HCT116 (cell line): Measurements from ENCODE around the gene TRIM38. TPM values are rescaled to one million over a fixed set of nuclear protein-coding genes. Genes with fewer than 3 reads are reported as not detected.

Source experiments
- ATAC-seq: fragments of 200-7000 bp; cut with Tn5 transposase; 2 replicates; pipeline ENCODE4 v1.9.1; 2020; ENCODE audit warnings: mild to moderate bottlenecking, moderate library complexity
- BruUV-seq: library from RNA; stranded (reverse); fragments of 400-500 nt; replicated peaks from 2 replicates; lab custom pipeline; 2021; lab: Mats Ljungman, UMichigan
- CTCF ChIA-PET: fragments of 300-600 bp; sonication (Branson Sonifier 250); formaldehyde crosslinking; loops from one replicate; lab custom pipeline; 2021; ENCODE audit warnings: antibody characterized with exemption; lab: Charles Lee
- POLR2A ChIA-PET: fragments of 300-600, 350-600 bp; sonication (Branson Sonifier 250); formaldehyde crosslinking; loops from one replicate; lab custom pipeline; 2021; ENCODE audit warnings: antibody characterized with exemption; lab: Charles Lee
- RAD21 ChIA-PET, 2 experiments: fragments of 300-600 bp; sonication (Branson Sonifier 250); formaldehyde crosslinking; loops; one replicate each; lab custom pipeline; 2023; ENCODE audit warnings: low total read pairs in 2 of 2; ENCODE audit not compliant: uncharacterized antibody in 2 of 2, unreplicated experiment in 2 of 2, low non-redundant PET in 1 of 2; lab: Charles Lee
- DNase-seq: peaks from one replicate; pipeline ENCODE4 v3.0.0-alpha.2; 2010; ENCODE audit warnings: low read depth, low spot score
- H2AFZ ChIP-seq: fragments of 200-600 bp; shearing (Covaris generic), sonication (generic); 2 replicates; pipeline ENCODE4 v1.6.1; 2017; ENCODE audit warnings: low read depth, mixed run types, mixed read lengths, antibody characterized with exemption, low read length; ENCODE audit not compliant: poor library complexity, severe bottlenecking
- H3K27ac ChIP-seq: 2 replicates; pipeline ENCODE4 v1.5.1; 2012; ENCODE audit warnings: low read depth, low read length
- H3K27me3 ChIP-seq: fragments of 200-600 bp; sonication (generic); 2 replicates; pipeline ENCODE4 v1.6.1; 2016; ENCODE audit warnings: mixed run types, low read length, mixed read lengths; ENCODE audit not compliant: insufficient read depth
- H3K36me3 ChIP-seq, 2 experiments: fragments of 200-500 bp in 1 of 2; fragments of 200-600 bp in 1 of 2; sonication (Bioruptor generic) in 1 of 2; sonication (generic) in 1 of 2; 2 replicates each; pipeline versions ENCODE4 v1.5.1 to v1.6.1; 2014 to 2016; ENCODE audit warnings: low read length in 2 of 2, inconsistent platforms in 1 of 2, mixed read lengths in 1 of 2, mixed run types in 1 of 2; ENCODE audit not compliant: insufficient read depth in 2 of 2, control insufficient read depth in 1 of 2
- H3K4me1 ChIP-seq, 2 experiments: fragments of 200-600 bp in 1 of 2; sonication (generic) in 1 of 2; 2 replicates each; pipeline versions ENCODE4 v1.5.1 to v1.6.1; 2012 to 2017; ENCODE audit warnings: low read length in 2 of 2, inconsistent platforms in 1 of 2, mild to moderate bottlenecking in 1 of 2, mixed read lengths in 1 of 2, mixed run types in 1 of 2, moderate library complexity in 1 of 2; ENCODE audit not compliant: insufficient read depth in 2 of 2, control insufficient read depth in 1 of 2
- H3K4me2 ChIP-seq: fragments of 200-600 bp; sonication (generic); 2 replicates; pipeline ENCODE4 v1.6.1; 2017; ENCODE audit warnings: mixed run types, low read length, mixed read lengths
- H3K4me3 ChIP-seq, 2 experiments: fragments of 200-600 bp in 1 of 2; sonication (generic) in 1 of 2; replicated peaks in 1 of 2; 2 replicates each; pipeline ENCODE4 v1.5.1; 2011 to 2016; ENCODE audit warnings: low read length in 2 of 2, control low read depth in 1 of 2, low read depth in 1 of 2, mild to moderate bottlenecking in 1 of 2, mixed read lengths in 1 of 2, mixed run types in 1 of 2
- H3K79me2 ChIP-seq: fragments of 200-600 bp; sonication (generic); 2 replicates; pipeline ENCODE4 v1.6.1; 2017; ENCODE audit warnings: mild to moderate bottlenecking, mixed run types, low read length, moderate library complexity, mixed read lengths; ENCODE audit not compliant: insufficient read depth
- H3K9ac ChIP-seq: fragments of 200-600 bp; sonication (generic); 2 replicates; pipeline ENCODE4 v1.6.1; 2016; ENCODE audit warnings: low read length, mixed read lengths
- H3K9me2 ChIP-seq: fragments of 200-600 bp; sonication (generic), shearing (Covaris generic); 2 replicates; pipeline ENCODE4 v1.6.1; 2017; ENCODE audit warnings: mixed run types, mild to moderate bottlenecking, moderate library complexity; ENCODE audit not compliant: insufficient read depth
- H3K9me3 ChIP-seq, 2 experiments: fragments of 200-500 bp in 1 of 2; fragments of 200-600 bp in 1 of 2; sonication (Bioruptor generic) in 1 of 2; sonication (generic) in 1 of 2; 2 replicates each; pipeline ENCODE4 v1.6.1; 2014 to 2017; ENCODE audit warnings: low read length in 2 of 2, mixed read lengths in 2 of 2, inconsistent platforms in 1 of 2, low read depth in 1 of 2, mild to moderate bottlenecking in 1 of 2, mixed run types in 1 of 2, moderate library complexity in 1 of 2; ENCODE audit not compliant: control insufficient read depth in 1 of 2, insufficient read depth in 1 of 2
- H4K20me1 ChIP-seq: fragments of 200-600 bp; sonication (generic), shearing (Covaris generic); 2 replicates; pipeline ENCODE4 v1.6.1; 2017; ENCODE audit warnings: mixed run types, mild to moderate bottlenecking, moderate library complexity; ENCODE audit not compliant: insufficient read depth
- CBX3 ChIP-seq: IDR thresholded peaks from 2 replicates; pipeline ENCODE4 v1.6.1; 2012; ENCODE audit warnings: low read depth
- EGR1 ChIP-seq: IDR thresholded peaks from 2 replicates; pipeline ENCODE4 v1.6.1; 2012; ENCODE audit warnings: low read depth
- ELF1 ChIP-seq: IDR thresholded peaks from 2 replicates; pipeline ENCODE4 v1.6.1; 2012; ENCODE audit warnings: low read depth, borderline replicate concordance
- FOSL1 ChIP-seq: IDR thresholded peaks from 2 replicates; pipeline ENCODE4 v1.6.1; 2012; ENCODE audit warnings: low read depth
- JUND ChIP-seq: IDR thresholded peaks from 2 replicates; pipeline ENCODE4 v1.6.1; 2012
- POLR2A ChIP-seq: IDR thresholded peaks from 2 replicates; pipeline ENCODE4 v1.7.0; 2011; ENCODE audit warnings: borderline replicate concordance; ENCODE audit not compliant: insufficient read depth, insufficient read length; ENCODE audit errors: extremely low read depth
- POLR2AphosphoS5 ChIP-seq: IDR thresholded peaks from 2 replicates; pipeline ENCODE4 v1.6.1; 2011; ENCODE audit warnings: mild to moderate bottlenecking, low read depth, low read length, moderate library complexity
- RAD21 ChIP-seq: IDR thresholded peaks from 2 replicates; pipeline ENCODE4 v1.6.1; 2012; ENCODE audit warnings: low read depth, mild to moderate bottlenecking
- SIN3A ChIP-seq: IDR thresholded peaks from 2 replicates; pipeline ENCODE4 v1.6.1; 2012; ENCODE audit warnings: low read depth
- SP1 ChIP-seq: IDR thresholded peaks from 2 replicates; pipeline ENCODE4 v1.6.1; 2012; ENCODE audit warnings: low read depth
- SRF ChIP-seq: IDR thresholded peaks from 2 replicates; pipeline ENCODE4 v1.6.1; 2012; ENCODE audit warnings: low read depth
- YY1 ChIP-seq: IDR thresholded peaks from 2 replicates; pipeline ENCODE4 v1.6.1; 2011; ENCODE audit warnings: low read length, low read depth, moderate library complexity, mild to moderate bottlenecking; ENCODE audit not compliant: insufficient replicate concordance; ENCODE audit errors: extremely low read depth
- ZFX ChIP-seq: fragments of 450-650 bp; IDR thresholded peaks from 2 replicates; pipeline ENCODE4 v1.6.1; 2017
- intact Hi-C: fragments of 100-400 bp; cut with micrococcal nuclease; formaldehyde crosslinking; loops from 2 replicates; pipeline ENCODE4 v1.10.0; 2022
- total RNA-seq: library from RNA; stranded (reverse); gene quantifications from one replicate; pipeline ENCODE4 v1.2.1, GENCODE V29; 2021; ENCODE audit not compliant: unreplicated experiment
- TF ChIP-seq, protein P1 (sequence below), 3 experiments: fragments of 200-600 bp in 1 of 3; sonication (generic) in 1 of 3; IDR thresholded peaks in 2 of 3; conservative IDR thresholded peaks in 1 of 3; 2 replicates each; pipeline ENCODE4 v1.5.1; 2012 to 2017; ENCODE audit warnings: low read depth in 2 of 3, low read length in 2 of 3, antibody characterized with exemption in 1 of 3, borderline replicate concordance in 1 of 3, control low read depth in 1 of 3, mild to moderate bottlenecking in 1 of 3, mixed read lengths in 1 of 3, mixed run types in 1 of 3, moderate library complexity in 1 of 3; ENCODE audit not compliant: insufficient read depth in 1 of 3
- TF ChIP-seq, protein P2 (sequence below): IDR thresholded peaks from 2 replicates; pipeline ENCODE4 v1.6.1; 2011; ENCODE audit warnings: mild to moderate bottlenecking, low read length, moderate library complexity; ENCODE audit not compliant: insufficient replicate concordance; ENCODE audit errors: extremely low read depth
- TF ChIP-seq, protein P3 (sequence below): IDR thresholded peaks from 2 replicates; pipeline ENCODE4 v1.6.1; 2012
- TF ChIP-seq, protein P4 (sequence below): IDR thresholded peaks from 2 replicates; pipeline ENCODE4 v1.6.1; 2012; ENCODE audit warnings: low read depth

TRIM38 gene
- total RNA-seq, 1 experiment from 2014 or later, result 9.6 TPM

DNA sequence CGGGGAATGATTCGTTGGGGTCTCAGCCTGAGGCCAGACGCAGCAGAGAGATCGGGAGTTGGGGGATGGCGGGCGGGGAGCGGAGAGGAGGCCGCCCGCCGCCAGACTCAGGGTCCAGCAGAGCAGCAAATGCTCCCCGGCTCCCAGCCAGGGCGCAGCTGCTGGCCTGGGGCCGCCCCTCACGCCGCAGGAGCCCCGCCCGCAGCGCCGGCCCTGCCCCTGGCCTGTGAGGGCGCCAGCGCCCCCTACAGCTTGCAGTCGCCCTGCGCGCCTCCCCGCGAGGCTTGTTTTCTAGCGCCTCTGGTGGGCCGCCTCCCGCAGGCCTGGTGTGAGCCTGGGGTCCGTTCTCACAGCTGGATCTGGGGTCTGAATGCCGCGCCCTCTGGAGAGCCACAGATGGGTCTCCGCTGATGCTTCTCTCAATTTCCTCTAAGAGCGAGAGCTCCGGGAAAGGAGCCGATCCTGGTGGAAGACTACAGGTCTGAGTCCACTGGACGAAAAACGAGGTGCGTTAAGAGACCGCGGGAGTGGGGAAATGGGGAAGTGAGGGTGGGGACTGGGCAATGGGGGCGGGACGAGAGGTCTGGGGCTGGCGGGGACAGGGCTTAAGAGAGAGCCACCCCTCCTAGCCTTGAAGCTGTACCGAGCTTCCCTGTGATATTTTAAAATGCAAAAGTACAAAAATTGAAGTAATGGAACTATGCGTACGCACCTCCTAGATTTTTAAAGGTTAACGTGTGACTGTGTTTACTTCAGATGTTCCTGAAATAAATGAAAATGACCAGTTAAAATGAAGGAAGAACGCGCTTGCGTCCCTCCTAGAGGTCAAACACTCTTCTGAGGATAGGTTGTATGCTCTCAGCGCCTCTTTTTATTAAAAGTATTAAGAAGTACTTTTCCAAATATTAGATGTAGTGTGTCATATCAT is 30.1 kb downstream of the TRIM38 start:
- TF ChIP-seq, protein P1, sequence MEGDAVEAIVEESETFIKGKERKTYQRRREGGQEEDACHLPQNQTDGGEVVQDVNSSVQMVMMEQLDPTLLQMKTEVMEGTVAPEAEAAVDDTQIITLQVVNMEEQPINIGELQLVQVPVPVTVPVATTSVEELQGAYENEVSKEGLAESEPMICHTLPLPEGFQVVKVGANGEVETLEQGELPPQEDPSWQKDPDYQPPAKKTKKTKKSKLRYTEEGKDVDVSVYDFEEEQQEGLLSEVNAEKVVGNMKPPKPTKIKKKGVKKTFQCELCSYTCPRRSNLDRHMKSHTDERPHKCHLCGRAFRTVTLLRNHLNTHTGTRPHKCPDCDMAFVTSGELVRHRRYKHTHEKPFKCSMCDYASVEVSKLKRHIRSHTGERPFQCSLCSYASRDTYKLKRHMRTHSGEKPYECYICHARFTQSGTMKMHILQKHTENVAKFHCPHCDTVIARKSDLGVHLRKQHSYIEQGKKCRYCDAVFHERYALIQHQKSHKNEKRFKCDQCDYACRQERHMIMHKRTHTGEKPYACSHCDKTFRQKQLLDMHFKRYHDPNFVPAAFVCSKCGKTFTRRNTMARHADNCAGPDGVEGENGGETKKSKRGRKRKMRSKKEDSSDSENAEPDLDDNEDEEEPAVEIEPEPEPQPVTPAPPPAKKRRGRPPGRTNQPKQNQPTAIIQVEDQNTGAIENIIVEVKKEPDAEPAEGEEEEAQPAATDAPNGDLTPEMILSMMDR (IDR thresholded peaks at IDR 0.05 in 2 of 3, conservative IDR thresholded peaks at IDR 0.05 in 1 of 3; ENCODE audit: borderline replicate concordance in 1 of 3, insufficient read depth in 1 of 3, low read depth in 2 of 3, low read length in 2 of 3), result peak; percentile 98 to 99 (median 99)
- TF ChIP-seq JUND (no peak), POLR2A (peak; percentile 61), YY1 (peak; percentile 23), POLR2AphosphoS5 (peak; percentile 46), ZFX (peak; percentile 71), SP1 (peak; percentile 32; the same call in 1 of the 2 replicates), SIN3A (no peak), SRF (no peak), ELF1 (no peak), EGR1 (no peak), CBX3 (peak; percentile 73), FOSL1 (no peak), RAD21 (peak; percentile 73)
- TF ChIP-seq, protein P2, sequence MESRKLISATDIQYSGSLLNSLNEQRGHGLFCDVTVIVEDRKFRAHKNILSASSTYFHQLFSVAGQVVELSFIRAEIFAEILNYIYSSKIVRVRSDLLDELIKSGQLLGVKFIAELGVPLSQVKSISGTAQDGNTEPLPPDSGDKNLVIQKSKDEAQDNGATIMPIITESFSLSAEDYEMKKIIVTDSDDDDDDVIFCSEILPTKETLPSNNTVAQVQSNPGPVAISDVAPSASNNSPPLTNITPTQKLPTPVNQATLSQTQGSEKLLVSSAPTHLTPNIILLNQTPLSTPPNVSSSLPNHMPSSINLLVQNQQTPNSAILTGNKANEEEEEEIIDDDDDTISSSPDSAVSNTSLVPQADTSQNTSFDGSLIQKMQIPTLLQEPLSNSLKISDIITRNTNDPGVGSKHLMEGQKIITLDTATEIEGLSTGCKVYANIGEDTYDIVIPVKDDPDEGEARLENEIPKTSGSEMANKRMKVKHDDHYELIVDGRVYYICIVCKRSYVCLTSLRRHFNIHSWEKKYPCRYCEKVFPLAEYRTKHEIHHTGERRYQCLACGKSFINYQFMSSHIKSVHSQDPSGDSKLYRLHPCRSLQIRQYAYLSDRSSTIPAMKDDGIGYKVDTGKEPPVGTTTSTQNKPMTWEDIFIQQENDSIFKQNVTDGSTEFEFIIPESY, result peak; percentile 55
- TF ChIP-seq, protein P3, sequence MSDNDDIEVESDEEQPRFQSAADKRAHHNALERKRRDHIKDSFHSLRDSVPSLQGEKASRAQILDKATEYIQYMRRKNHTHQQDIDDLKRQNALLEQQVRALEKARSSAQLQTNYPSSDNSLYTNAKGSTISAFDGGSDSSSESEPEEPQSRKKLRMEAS, result peak; percentile 56
- TF ChIP-seq, protein P4, sequence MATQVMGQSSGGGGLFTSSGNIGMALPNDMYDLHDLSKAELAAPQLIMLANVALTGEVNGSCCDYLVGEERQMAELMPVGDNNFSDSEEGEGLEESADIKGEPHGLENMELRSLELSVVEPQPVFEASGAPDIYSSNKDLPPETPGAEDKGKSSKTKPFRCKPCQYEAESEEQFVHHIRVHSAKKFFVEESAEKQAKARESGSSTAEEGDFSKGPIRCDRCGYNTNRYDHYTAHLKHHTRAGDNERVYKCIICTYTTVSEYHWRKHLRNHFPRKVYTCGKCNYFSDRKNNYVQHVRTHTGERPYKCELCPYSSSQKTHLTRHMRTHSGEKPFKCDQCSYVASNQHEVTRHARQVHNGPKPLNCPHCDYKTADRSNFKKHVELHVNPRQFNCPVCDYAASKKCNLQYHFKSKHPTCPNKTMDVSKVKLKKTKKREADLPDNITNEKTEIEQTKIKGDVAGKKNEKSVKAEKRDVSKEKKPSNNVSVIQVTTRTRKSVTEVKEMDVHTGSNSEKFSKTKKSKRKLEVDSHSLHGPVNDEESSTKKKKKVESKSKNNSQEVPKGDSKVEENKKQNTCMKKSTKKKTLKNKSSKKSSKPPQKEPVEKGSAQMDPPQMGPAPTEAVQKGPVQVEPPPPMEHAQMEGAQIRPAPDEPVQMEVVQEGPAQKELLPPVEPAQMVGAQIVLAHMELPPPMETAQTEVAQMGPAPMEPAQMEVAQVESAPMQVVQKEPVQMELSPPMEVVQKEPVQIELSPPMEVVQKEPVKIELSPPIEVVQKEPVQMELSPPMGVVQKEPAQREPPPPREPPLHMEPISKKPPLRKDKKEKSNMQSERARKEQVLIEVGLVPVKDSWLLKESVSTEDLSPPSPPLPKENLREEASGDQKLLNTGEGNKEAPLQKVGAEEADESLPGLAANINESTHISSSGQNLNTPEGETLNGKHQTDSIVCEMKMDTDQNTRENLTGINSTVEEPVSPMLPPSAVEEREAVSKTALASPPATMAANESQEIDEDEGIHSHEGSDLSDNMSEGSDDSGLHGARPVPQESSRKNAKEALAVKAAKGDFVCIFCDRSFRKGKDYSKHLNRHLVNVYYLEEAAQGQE, result no peak
- ChIA-PET CTCF (interaction anchor here (0.6 to 3.8 kb wide), 18 partner anchors 8 to 1550 kb away, joined by 3 to 20 read pairs (median 4); partner anchors contain the start of gene TRIM38), POLR2A (interaction anchor here (0.5 to 2.1 kb wide), 13 partner anchors 10 to 60 kb away, joined by 3 to 8 read pairs (median 4); partner anchors contain the start of gene TRIM38), RAD21 (no interaction called here)
- intact Hi-C loops, result loop anchor here (10.0 kb wide), 1 partner anchor 278 kb away; no protein-coding TSS in a partner anchor
- peak overlapping the region; percentile 78 for H3K4me2 ChIP-seq
- peaks cover 6 to 15% of the 10 kb centered on the region in 2 experiments; a peak in 3 of 4 replicates for H3K4me1 ChIP-seq
- peak overlapping the region; percentile 55 for H3K27ac ChIP-seq
- H3K9me2 ChIP-seq, result no peaks in the 10 kb centered on the region
- no peaks in the 10 kb centered on the region for H3K9me3 ChIP-seq
- H3K36me3 ChIP-seq, result 0 out of 4 replicates have a peak, but pooled peaks cover 0 to under 1% of the 10 kb centered on the region in 2 experiments
- peak overlapping the region; percentile 94 for H2AFZ ChIP-seq
- no TSS peak for BruUV-seq
- peak overlapping the region; percentile 73 for H3K9ac ChIP-seq
- H4K20me1 ChIP-seq, result no peaks in the 10 kb centered on the region
- H3K79me2 ChIP-seq, result peaks cover 12% of the 10 kb centered on the region
- peak overlapping the region; percentile 64 to 65 for H3K4me3 ChIP-seq
- DNase-seq (peak; percentile 78), ATAC-seq (peak; percentile 92)
- H3K27me3 ChIP-seq, result no peaks in the 10 kb centered on the region
